ENCODE data around the gene TTC39C.

- TF ChIP-seq, protein P1, sequence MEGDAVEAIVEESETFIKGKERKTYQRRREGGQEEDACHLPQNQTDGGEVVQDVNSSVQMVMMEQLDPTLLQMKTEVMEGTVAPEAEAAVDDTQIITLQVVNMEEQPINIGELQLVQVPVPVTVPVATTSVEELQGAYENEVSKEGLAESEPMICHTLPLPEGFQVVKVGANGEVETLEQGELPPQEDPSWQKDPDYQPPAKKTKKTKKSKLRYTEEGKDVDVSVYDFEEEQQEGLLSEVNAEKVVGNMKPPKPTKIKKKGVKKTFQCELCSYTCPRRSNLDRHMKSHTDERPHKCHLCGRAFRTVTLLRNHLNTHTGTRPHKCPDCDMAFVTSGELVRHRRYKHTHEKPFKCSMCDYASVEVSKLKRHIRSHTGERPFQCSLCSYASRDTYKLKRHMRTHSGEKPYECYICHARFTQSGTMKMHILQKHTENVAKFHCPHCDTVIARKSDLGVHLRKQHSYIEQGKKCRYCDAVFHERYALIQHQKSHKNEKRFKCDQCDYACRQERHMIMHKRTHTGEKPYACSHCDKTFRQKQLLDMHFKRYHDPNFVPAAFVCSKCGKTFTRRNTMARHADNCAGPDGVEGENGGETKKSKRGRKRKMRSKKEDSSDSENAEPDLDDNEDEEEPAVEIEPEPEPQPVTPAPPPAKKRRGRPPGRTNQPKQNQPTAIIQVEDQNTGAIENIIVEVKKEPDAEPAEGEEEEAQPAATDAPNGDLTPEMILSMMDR (IDR thresholded peaks at IDR 0.05): no peak
- TF ChIP-seq POLR2AphosphoS5 (IDR thresholded peaks at IDR 0.05) (peak; percentile 31 to 67 (median 44)), EP300 (IDR thresholded peaks at IDR 0.05) (no peak)
Measured at GRCh38 chr18:24014986-24015638, 558 bp downstream of the TTC39C start.
